Lower lobe of right lung (tissue), 2 donors: Measurements from ENCODE around the gene SCYGR1. TPM values are rescaled to one million over a fixed set of nuclear protein-coding genes. Genes with fewer than 3 reads are reported as not detected.
"Not testable (repeated sequence)": the region's sequence is repeated elsewhere in the genome, so short reads cannot be mapped to it uniquely, and the experiment has no call there.

Source experiments
- ATAC-seq, 2 donors: fragments of 200-7000 bp; cut with Tn5 transposase; one replicate each; pipeline ENCODE4 v1.9.1; 2020 to 2022; ENCODE audit warnings: mild to moderate bottlenecking in 2 of 2, moderate library complexity in 2 of 2
- DNase-seq: peaks from one replicate; pipeline ENCODE4 v3.0.0-alpha.2; 2020
- H3K27ac ChIP-seq: fragments of 200-600 bp; one replicate; pipeline ENCODE4 v1.8.0; 2022
- H3K27me3 ChIP-seq: fragments of 200-600 bp; one replicate; pipeline ENCODE4 v1.8.0; 2022; ENCODE audit warnings: low read depth
- H3K36me3 ChIP-seq: fragments of 200-600 bp; one replicate; pipeline ENCODE4 v1.8.0; 2022; ENCODE audit warnings: mild to moderate bottlenecking
- H3K4me1 ChIP-seq: fragments of 200-600 bp; one replicate; pipeline ENCODE4 v1.8.0; 2022
- H3K4me3 ChIP-seq: fragments of 200-600 bp; one replicate; pipeline ENCODE4 v1.8.0; 2022; ENCODE audit warnings: mild to moderate bottlenecking
- H3K9me3 ChIP-seq: fragments of 200-600 bp; one replicate; pipeline ENCODE4 v1.8.0; 2022
- CTCF ChIP-seq: fragments of 200-600 bp; IDR thresholded peaks from one replicate; pipeline ENCODE4 v1.8.0; 2022; ENCODE audit warnings: antibody characterized with exemption, mild to moderate bottlenecking
- intact Hi-C: fragments of 100-400 bp; cut with DNase I; formaldehyde crosslinking; loops from one replicate; pipeline ENCODE4 v1.11.0; 2022
- total RNA-seq: library from RNA; stranded (reverse); fragmentation: NEBNext Ultra II Directional; extraction: Animal tissue kit (Norgen Biotek cat#: 25700); gene quantifications from one replicate; pipeline ENCODE4 v1.2.1, GENCODE V29; 2021
- donor health status: DM: no; HTN: yes; CAD: no; lungs with severe emphysema.

Gene SCYGR1
- total RNA-seq, 1 donor from 2014 or later, result not detected

- Histone ChIP-seq H3K36me3 (no peaks in the 10 kb centered on the region), H3K27me3 (no peaks in the 10 kb centered on the region), H3K9me3 (no peaks in the 10 kb centered on the region), H3K4me1 (no peaks in the 10 kb centered on the region), H3K4me3 (no peak overlapping the region), H3K27ac (no peak overlapping the region)
- no peak for TF ChIP-seq CTCF
- DNase-seq, result no peak
- ATAC-seq, result no peak
- intact Hi-C loops, result no loop called here
These were observed 4.1 kb downstream of the SCYGR1 start for GRCh38 chr2:227383686-227384085.

- H3K27ac ChIP-seq, H3K4me1 ChIP-seq, H3K9me3 ChIP-seq, ATAC-seq, H3K36me3 ChIP-seq, H3K4me3 ChIP-seq, intact Hi-C loops, H3K27me3 ChIP-seq, DNase-seq: not testable (repeated sequence)
These were observed 5.4 kb downstream of the SCYGR1 start for GRCh38 chr2:227382241-227382835.

- Histone ChIP-seq H3K4me3 (no peak within 1 kb of the TSS), H3K9me3 (no peaks in the 10 kb centered on the region), H3K36me3 (no peaks in the 10 kb centered on the region), H3K27ac (no peak within 1 kb of the TSS), H3K27me3 (no peaks in the 10 kb centered on the region), H3K4me1 (no peaks in the 10 kb centered on the region)
- ATAC-seq (no peak), DNase-seq (no peak)
- TF ChIP-seq CTCF, result no peak
- intact Hi-C loops, result no loop called here
These were observed 8.7 kb downstream of the SCYGR1 start, which contains the start of gene TM4SF20 for GRCh38 chr2:227379095-227379494. Gene TM4SF20 (minus strand): TSS chr2:227379306. CDS start chr2:227379268, 38 bp downstream.

- TF ChIP-seq CTCF, result no peak
- no peak for ATAC-seq
- Histone ChIP-seq H3K27ac (no peak overlapping the region), H3K9me3 (no peaks in the 10 kb centered on the region), H3K27me3 (no peaks in the 10 kb centered on the region), H3K4me3 (no peak overlapping the region), H3K4me1 (no peaks in the 10 kb centered on the region), H3K36me3 (no peaks in the 10 kb centered on the region)
- intact Hi-C loops, result no loop called here
- DNase-seq, result no peak
These were observed 9.4 kb downstream of the SCYGR1 start for GRCh38 chr2:227378371-227378782.

GRCh38 chr2:227377467-227378351 is 10.0 kb downstream of the SCYGR1 start:
- H3K36me3 ChIP-seq, result no peaks in the 10 kb centered on the region
- no peaks in the 10 kb centered on the region for H3K9me3 ChIP-seq
- intact Hi-C loops, result no loop called here
- no peak for TF ChIP-seq CTCF
- no peak overlapping the region for H3K27ac ChIP-seq
- DNase-seq (no peak), ATAC-seq (no peak)
- H3K27me3 ChIP-seq, result no peaks in the 10 kb centered on the region
- no peak overlapping the region for H3K4me3 ChIP-seq
- no peaks in the 10 kb centered on the region for H3K4me1 ChIP-seq
